A549 (cell line): ENCODE results near the gene DDX10.

ENCODE experiments used
- CBX8 ChIP-seq: fragments of 200-600 bp; sonication (generic); IDR thresholded peaks from 2 replicates; pipeline ENCODE4 v1.6.1; 2016
- EHF ChIP-seq: fragments of 250-450 bp; sonication (Bioruptor Pico); IDR thresholded peaks from 2 replicates; pipeline ENCODE4 v1.5.0; 2020; ENCODE audit warnings: mild to moderate bottlenecking
- EHMT2 ChIP-seq: fragments of 200-600 bp; sonication (generic); IDR thresholded peaks from 2 replicates; pipeline ENCODE4 v1.6.1; 2016; ENCODE audit warnings: antibody characterized with exemption, low read depth, mild to moderate bottlenecking, moderate library complexity
- KDM1A ChIP-seq: fragments of 200-600 bp; sonication (generic); IDR thresholded peaks from 2 replicates; pipeline ENCODE4 v1.6.1; 2016; ENCODE audit warnings: low read depth, mild to moderate bottlenecking
- MYC ChIP-seq: IDR thresholded peaks from 2 replicates; pipeline ENCODE4 v1.6.1; 2012; ENCODE audit warnings: mild to moderate bottlenecking, inconsistent platforms, low read length, improper control_type of control experiment, borderline replicate concordance
- NFE2L2 ChIP-seq: fragments of 150-350 bp; conservative IDR thresholded peaks from 2 replicates; pipeline ENCODE4 v1.6.1; 2014; ENCODE audit warnings: low read length
- POLR2A ChIP-seq: IDR thresholded peaks from 2 replicates; pipeline ENCODE4 v1.6.1; 2012; ENCODE audit warnings: mild to moderate bottlenecking, low read length
- POLR2AphosphoS2 ChIP-seq: conservative IDR thresholded peaks from 2 replicates; pipeline ENCODE4 v1.6.1; 2012; ENCODE audit warnings: low read length, improper control_type of control experiment, inconsistent platforms
- RFX5 ChIP-seq: fragments of 450-650 bp; IDR thresholded peaks from 2 replicates; pipeline ENCODE4 v1.7.1; 2014; ENCODE audit warnings: antibody characterized with exemption, mild to moderate bottlenecking, moderate library complexity
- RNF2 ChIP-seq: fragments of 200-600 bp; sonication (generic); IDR thresholded peaks from 2 replicates; pipeline ENCODE4 v1.6.1; 2016; ENCODE audit warnings: low read depth, mild to moderate bottlenecking, antibody characterized with exemption, moderate library complexity, borderline replicate concordance
- ZNF302 ChIP-seq: fragments of 250-450 bp; sonication (Bioruptor Pico); IDR thresholded peaks from 2 replicates; pipeline ENCODE4 v1.9.0; 2021; ENCODE audit warnings: inconsistent platforms, mild to moderate bottlenecking, moderate library complexity
- TF ChIP-seq, protein P1 (sequence below): fragments of >200 bp; sonication (Bioruptor Twin); formaldehyde crosslinking; IDR thresholded peaks from 3 replicates; pipeline ENCODE4 v1.5.1; 2016
- TF ChIP-seq, protein P2 (sequence below): fragments of 250-450 bp; sonication (Bioruptor Pico); IDR thresholded peaks from 2 replicates; pipeline ENCODE4 v1.5.0; 2021; ENCODE audit warnings: mild to moderate bottlenecking, moderate library complexity, borderline replicate concordance
- TF ChIP-seq, protein P3 (sequence below): IDR thresholded peaks from 2 replicates; pipeline ENCODE4 v1.6.1; 2012

GRCh38 chr11:108680271-108680670 lies 15.4 kb downstream of the DDX10 start:
- TF ChIP-seq CBX8: no peak
- TF ChIP-seq RFX5: no peak
- TF ChIP-seq NFE2L2: no peak
- no peak for TF ChIP-seq MYC
- TF ChIP-seq, protein P1, sequence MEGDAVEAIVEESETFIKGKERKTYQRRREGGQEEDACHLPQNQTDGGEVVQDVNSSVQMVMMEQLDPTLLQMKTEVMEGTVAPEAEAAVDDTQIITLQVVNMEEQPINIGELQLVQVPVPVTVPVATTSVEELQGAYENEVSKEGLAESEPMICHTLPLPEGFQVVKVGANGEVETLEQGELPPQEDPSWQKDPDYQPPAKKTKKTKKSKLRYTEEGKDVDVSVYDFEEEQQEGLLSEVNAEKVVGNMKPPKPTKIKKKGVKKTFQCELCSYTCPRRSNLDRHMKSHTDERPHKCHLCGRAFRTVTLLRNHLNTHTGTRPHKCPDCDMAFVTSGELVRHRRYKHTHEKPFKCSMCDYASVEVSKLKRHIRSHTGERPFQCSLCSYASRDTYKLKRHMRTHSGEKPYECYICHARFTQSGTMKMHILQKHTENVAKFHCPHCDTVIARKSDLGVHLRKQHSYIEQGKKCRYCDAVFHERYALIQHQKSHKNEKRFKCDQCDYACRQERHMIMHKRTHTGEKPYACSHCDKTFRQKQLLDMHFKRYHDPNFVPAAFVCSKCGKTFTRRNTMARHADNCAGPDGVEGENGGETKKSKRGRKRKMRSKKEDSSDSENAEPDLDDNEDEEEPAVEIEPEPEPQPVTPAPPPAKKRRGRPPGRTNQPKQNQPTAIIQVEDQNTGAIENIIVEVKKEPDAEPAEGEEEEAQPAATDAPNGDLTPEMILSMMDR: no peak
- no peak for TF ChIP-seq POLR2AphosphoS2
- TF ChIP-seq KDM1A: no peak
- TF ChIP-seq EHMT2: no peak
- no peak for TF ChIP-seq ZNF302 (CRISPR knock-in tag)
- no peak for TF ChIP-seq RNF2
- TF ChIP-seq EHF (CRISPR knock-in tag): no peak
- no peak for TF ChIP-seq POLR2A
- TF ChIP-seq, protein P2, sequence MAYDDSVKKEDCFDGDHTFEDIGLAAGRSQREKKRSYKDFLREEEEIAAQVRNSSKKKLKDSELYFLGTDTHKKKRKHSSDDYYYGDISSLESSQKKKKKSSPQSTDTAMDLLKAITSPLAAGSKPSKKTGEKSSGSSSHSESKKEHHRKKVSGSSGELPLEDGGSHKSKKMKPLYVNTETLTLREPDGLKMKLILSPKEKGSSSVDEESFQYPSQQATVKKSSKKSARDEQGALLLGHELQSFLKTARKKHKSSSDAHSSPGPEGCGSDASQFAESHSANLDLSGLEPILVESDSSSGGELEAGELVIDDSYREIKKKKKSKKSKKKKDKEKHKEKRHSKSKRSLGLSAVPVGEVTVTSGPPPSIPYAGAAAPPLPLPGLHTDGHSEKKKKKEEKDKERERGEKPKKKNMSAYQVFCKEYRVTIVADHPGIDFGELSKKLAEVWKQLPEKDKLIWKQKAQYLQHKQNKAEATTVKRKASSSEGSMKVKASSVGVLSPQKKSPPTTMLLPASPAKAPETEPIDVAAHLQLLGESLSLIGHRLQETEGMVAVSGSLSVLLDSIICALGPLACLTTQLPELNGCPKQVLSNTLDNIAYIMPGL (CRISPR knock-in tag): no peak
- TF ChIP-seq, protein P3, sequence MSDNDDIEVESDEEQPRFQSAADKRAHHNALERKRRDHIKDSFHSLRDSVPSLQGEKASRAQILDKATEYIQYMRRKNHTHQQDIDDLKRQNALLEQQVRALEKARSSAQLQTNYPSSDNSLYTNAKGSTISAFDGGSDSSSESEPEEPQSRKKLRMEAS: no peak
